T-helper 2 cell (primary cell): ENCODE measurements around the gene ZBED1.
"Not testable (repeated sequence)": the region's sequence is repeated elsewhere in the genome, so short reads cannot be mapped to it uniquely, and the experiment has no call there.

Experiments
- DNase-seq, 5 experiments: peaks; one replicate each; pipeline versions ENCODE4 v3.0.0 to v3.0.0-alpha.2; 2012 to 2022

Gene ZBED1

GRCh38 chrX:2517055-2517454 is 16.3 kb upstream of the ZBED1 start:
- no peak for DNase-seq

- DNase-seq, result no peak
Observed at GRCh38 chrX:2516623-2517022, 15.8 kb upstream of the ZBED1 start.

GRCh38 chrX:2514131-2514530 is 13.4 kb upstream of the ZBED1 start:
- no peak for DNase-seq

GRCh38 chrX:2513121-2513664 is 12.4 kb upstream of the ZBED1 start:
- no peak for DNase-seq

GRCh38 chrX:2512501-2512900 is 11.7 kb upstream of the ZBED1 start:
- no peak for DNase-seq

GRCh38 chrX:2511326-2511725 is 10.6 kb upstream of the ZBED1 start:
- DNase-seq, result no peak

- DNase-seq, result no peak
Observed at GRCh38 chrX:2508648-2509335, 8.0 kb upstream of the ZBED1 start.

GRCh38 chrX:2507904-2508627 is 7.3 kb upstream of the ZBED1 start:
- no peak for DNase-seq

GRCh38 chrX:2507196-2507595 is 6.4 kb upstream of the ZBED1 start:
- no peak for DNase-seq

- not testable (repeated sequence) for DNase-seq
Observed at GRCh38 chrX:2505341-2505740, 4.6 kb upstream of the ZBED1 start.

- DNase-seq, result no peak
Observed at GRCh38 chrX:2504706-2505332, 4.0 kb upstream of the ZBED1 start.

- no peak for DNase-seq
Observed at GRCh38 chrX:2503591-2504500, 3.1 kb upstream of the ZBED1 start.

GRCh38 chrX:2502668-2503519 is 2.1 kb upstream of the ZBED1 start:
- no peak for DNase-seq

- DNase-seq, result no peak
Observed at GRCh38 chrX:2502120-2502667, 1.4 kb upstream of the ZBED1 start.

GRCh38 chrX:2501559-2502102 is 855 bp upstream of the ZBED1 start:
- DNase-seq, result no peak

- DNase-seq, result peak in 2 of 5 experiments; percentile 7 to 28
Observed at GRCh38 chrX:2500091-2500802, 529 bp downstream of the ZBED1 start.

- DNase-seq, result no peak
Observed at GRCh38 chrX:2499507-2499906, 1.3 kb downstream of the ZBED1 start.

- no peak for DNase-seq
Observed at GRCh38 chrX:2498781-2499302, 1.9 kb downstream of the ZBED1 start.

GRCh38 chrX:2497961-2498780 is 2.6 kb downstream of the ZBED1 start:
- DNase-seq, result no peak
